HG02678 (cell line): ENCODE measurements around the gene IL4R.
"Not testable (repeated sequence)": the region's sequence is repeated elsewhere in the genome, so short reads cannot be mapped to it uniquely, and the experiment has no call there.

Experiments
- ATAC-seq: cut with Tn5 transposase; IDR thresholded peaks from one replicate; pipeline ENCODE4 v1.9.1; 2021; ENCODE audit warnings: mild to moderate bottlenecking, moderate library complexity; ENCODE audit not compliant: unreplicated experiment

Gene IL4R

DNA sequence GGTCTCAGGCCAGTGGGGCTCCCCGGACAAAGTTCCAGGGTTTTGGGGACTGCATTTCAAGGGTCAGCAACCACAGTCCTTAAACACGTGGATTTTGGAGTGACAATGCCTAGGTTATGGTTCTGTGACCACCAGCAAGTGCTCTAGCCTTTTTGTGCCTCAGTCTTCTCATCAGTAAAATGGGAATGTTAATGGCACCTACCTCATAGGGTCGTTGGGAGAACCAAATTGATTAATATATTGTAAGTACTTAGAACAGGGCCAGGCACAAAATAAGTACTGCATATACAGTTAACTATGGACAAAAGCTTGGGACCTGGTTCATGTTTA lies 13.8 kb downstream of the IL4R start:
- ATAC-seq: no peak

DNA sequence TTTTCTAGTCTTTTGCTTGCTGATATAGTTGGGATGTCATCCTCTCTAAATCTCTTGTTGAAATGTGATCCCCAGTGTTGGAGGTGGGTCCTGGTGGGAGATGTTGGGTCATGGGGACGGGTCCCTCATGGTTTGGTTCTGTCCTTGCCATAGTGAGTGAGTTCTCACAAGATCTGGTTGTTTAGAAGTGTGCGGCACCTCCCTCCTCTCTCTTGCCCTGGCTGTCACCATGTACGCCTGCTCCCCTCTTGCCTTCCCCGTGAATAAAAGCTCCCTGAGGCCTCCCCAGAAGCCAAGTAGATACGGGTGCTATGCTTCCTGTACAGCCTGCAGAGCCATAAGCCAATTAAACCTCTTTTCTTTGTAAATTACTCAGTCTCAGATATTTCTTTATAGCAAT lies 15.2 kb downstream of the IL4R start:
- ATAC-seq: no peak

DNA sequence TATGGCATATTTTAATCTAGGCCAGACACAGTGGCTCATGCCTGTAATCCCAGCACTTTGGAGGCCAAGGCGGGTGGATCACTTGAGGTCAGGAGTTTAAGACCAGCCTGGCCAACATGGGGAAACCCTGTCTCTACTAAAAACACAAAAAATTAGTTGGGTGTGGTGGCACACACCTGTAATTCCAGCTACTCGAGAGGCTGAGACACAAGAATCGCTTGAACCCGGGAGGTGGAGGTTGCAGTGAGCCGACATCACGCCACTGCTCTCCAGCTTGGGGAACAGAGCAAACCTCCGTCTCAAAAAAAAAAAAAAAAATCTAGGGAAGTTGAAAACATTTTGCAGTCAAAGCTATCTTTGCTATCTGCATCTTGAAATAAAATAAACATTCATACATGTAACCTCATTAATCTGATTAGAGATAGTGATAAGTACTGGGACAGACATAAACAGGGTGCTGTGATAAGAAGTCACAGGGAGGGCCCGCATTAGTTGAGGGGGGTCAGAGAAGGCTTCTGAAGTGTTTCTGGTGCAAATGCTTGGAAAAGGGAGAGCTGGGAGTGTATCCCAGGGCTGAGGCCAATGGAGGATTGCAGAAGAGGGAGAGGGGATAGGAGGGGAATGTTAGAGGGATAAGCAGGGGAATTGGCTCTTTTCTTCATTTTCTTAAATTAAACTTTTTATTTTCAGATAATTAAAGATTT lies 15.8 kb downstream of the IL4R start:
- not testable (repeated sequence) for ATAC-seq

DNA sequence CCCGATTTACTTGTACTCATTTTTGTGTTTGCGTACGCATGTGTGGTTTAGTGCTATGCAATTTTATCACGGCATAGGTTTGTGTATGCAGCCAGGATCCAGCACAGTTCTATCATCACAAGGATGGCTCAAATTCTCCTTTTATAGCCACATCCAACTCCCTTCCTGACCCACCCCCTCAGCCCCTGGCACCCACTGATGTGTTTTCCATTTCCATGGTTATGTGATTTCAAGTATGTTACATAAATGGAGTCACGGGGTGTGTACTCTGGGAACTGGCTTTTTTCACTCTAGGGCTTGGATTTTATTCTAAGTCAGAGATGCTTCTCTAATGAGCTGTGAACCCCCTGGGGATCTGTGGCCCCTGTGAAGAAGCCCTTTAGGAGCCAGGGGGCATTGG lies 16.8 kb downstream of the IL4R start:
- ATAC-seq: no peak

DNA sequence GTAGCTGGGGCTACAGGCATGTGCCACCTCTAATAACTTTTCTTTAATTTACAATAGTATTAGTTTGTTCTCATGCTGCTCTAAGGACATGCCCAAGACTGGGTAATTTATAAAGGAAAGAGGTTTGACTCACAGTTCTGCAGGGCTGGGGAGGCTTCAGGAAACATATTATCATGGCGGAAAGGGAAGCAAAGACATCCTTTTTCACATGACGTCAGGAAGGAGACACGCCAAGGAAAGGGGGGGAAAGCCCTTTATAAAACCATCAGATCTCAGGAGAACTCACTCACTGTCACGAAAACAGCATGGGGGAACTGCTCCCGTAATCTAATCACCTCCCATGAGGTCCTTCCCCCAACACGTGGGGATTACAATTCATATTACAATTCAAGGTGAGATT lies 18.3 kb downstream of the IL4R start:
- no peak for ATAC-seq

DNA sequence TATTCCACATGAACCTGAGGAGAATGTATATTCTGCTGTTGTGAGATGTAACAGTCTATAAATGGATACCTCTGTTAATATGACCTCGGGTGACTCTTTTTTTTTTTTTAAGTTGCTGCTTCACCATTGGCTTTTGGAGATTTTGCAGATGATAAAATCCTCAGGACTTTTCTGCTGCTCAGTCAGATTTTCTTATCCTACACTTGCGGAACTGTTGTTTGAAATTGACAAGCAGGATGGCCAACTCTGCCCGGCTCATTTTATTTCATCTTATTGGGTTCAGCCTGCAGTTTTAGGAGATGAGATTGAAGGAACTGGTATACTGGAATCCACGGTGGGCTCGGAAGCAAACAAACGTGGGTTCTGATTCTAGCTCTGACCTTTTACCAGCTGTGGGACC lies 19.3 kb downstream of the IL4R start:
- ATAC-seq: no peak

DNA sequence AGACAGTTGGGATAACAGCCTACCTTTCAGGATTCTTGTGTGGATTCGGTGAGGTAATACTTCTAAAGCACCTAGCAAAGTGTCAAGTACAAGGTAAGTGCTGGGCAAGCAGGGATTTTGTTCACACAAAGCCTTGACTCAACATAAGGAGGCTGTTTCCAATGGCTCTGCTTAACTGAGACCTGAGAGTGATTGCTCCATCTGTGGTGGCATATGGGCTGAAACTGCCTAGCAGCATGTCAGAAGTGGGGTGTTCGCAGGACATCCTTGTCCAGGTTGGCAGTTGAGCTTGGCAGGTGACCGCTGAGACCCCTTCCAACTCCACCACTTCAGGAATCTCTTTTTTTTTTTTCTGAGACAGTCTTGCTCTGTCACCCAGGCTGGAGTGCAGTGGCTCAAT lies 19.8 kb downstream of the IL4R start:
- ATAC-seq: no peak

DNA sequence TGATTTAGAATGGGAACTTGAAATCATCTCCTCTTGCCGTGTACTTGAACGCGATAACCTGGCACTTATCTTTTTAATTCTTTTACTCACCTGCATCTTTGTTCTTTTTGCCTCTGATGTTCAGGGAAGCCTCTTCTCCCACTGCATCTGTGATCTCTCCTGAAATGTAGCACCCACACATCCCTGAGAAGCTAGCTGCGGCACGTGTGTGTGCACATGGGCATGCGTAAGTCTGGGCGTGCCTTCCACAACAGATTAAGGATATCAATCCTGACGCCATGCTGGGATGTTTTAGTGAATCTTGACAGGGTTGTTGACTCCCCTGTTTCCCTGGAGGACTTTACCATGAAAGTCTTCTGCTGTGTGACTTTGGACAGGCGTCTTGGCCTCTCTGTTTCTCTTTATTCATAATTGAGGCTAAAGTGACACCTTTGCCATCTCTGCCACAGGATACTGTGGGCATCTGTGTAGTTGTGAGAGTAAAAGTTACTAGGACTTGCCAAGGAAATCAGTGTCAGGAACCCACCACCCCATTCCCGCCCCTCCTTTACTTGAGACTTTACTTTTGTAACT lies 20.5 kb downstream of the IL4R start:
- no peak for ATAC-seq

DNA sequence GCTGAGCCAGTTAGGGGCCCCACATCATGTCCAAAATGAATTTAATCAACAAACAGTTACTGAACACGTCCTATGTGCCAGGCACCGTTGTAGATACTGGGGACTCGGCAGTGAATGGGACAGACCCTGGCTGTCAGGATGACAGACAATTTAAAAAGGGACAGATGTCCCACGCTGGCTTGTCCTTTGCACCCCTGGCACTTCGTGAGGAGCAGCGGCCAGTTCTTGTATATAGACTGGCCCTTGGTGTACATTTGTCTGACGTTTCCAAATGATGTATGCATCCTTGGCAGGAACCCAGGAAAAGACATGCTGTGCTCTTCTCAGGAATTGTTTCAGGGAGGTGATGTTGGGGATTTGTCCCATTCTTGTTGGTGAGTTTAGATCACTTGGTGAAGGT lies 21.1 kb downstream of the IL4R start:
- ATAC-seq: no peak

DNA sequence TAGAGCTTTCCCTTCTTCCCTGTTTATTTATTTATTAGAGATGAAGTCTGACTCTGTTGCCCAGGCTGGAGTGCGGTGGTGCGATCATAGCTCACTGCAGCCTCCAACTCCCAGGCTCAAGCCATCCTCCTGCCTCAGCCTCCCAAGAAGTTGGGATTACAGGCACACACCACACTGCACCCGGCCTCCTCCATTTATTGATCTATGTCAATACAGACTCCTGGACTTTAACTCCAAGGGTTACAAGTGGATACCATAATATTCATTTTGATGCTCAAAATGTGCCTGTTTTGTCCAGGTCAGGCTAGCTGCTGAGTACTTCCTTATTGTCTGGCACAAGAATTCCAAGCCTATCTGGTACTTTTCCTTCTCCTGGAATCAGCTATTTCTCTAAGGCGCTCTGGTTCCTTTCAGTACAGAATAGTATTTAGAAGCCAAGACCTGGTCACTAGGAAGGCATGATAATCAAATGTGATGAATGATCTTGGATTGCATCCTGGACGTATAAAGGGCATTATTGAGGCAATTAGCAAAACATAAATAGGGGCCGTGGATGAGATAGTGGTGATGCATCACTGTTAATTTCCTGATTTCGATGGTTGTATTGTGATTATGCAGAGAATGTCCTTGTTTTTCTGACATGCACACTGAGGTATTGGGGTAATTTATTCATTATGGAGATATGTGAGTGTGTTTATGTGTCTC lies 21.7 kb downstream of the IL4R start:
- no peak for ATAC-seq

DNA sequence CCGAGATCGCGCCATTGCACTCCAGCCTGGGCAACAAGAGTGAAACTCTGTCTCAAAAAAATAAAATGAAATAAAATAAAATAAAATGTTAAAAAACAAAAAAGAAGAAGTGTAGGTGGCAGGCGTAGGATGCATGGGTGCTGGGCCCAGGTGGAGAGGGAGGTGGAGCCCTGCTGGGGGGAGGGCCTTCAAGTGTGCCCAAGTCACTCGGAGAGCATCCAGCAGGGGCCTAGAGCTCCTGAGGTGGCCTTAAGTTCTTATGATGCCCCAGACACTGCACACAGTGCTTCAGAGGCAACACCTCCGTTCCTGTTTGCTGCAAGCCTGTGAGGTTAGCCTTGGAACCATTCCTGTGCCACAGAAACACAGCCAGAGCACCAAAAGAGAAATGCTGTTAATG lies 23.2 kb downstream of the IL4R start:
- ATAC-seq: no peak

DNA sequence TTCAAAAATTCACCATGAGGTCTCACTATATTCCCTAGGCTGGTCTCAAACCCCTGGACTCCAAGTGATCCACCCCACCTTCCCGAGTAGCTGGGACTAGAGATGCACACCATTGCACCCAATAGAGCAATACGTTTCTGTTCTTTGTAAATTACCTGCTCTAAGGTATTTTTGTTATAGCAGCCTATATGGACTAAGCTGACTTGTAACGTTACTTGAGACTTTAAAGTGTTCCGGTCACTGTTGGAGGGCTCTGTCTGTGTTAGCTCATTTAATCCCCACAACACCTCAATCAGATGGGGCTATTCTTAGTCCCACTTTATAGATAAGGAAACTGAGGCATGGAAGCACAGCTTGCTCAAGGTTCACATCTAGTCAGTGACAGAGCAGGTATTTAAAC lies 25.4 kb downstream of the IL4R start:
- no peak for ATAC-seq

DNA sequence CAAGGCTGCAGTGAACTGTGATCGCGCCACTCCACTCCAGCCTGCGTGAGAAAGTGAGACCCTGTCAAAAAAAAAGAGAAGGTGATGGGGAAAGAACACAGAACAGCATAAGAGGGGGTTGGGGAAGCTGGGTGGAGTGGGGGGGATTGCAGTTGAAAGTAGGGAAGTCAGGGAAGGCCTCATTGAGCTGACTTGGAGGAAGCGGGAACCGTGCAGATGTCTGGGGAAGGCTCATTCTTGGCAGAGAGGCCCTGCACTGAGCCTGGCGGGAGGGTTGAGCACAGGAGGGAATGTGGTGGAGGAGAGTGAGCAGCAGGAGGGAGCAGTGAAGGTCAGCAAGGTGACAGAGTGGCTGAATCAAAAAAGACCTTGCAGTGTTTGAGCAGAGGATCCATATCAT lies 26.9 kb downstream of the IL4R start:
- ATAC-seq: no peak

DNA sequence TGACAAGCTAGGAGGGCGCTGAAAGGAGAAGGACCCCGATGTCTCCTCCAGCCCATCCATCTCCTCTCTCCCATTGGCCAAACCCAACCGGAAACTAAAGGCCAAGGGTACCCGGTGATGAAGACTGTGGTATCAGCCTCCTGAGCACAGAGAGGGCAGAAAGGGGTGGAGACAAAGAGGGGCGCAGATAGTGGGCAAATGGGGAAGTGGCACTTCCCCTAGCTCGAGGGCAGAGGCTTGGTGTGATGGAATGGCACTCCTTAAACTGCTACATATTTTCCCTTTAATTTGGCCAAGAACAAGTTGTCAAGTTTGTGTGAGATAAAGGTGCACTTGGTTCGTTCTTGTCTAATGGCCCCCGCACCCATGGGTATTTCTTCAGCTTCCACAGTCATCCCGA lies 27.8 kb downstream of the IL4R start:
- no peak for ATAC-seq

DNA sequence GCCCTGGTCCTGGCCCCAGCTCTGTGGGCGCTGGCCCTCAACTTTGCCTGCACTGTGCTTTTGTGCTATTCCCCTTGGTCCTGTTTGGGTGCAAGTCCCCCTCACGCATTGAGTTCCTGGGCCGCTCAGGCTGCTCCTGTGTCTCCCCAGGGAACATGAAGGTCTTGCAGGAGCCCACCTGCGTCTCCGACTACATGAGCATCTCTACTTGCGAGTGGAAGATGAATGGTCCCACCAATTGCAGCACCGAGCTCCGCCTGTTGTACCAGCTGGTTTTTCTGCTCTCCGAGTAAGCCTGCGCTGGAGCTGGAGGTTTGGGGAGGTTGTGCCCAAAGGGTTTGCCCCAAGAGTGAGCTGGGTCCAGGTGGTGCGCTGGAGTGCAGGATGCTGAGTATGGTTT lies 28.2 kb downstream of the IL4R start:
- ATAC-seq: no peak

DNA sequence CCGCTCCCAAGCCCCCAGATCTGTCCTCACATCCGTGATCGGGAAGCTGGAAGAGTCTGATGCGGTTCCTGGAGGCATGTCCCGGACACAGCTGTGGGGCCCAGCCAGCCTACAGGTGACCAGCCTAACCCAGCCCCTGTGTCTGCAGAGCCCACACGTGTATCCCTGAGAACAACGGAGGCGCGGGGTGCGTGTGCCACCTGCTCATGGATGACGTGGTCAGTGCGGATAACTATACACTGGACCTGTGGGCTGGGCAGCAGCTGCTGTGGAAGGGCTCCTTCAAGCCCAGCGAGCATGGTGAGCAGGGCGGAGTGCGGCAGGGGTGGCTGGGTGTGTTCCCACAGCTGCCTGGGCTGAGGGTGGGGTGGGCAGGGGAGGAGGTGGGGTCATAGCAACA lies 30.9 kb downstream of the IL4R start:
- ATAC-seq: no peak

DNA sequence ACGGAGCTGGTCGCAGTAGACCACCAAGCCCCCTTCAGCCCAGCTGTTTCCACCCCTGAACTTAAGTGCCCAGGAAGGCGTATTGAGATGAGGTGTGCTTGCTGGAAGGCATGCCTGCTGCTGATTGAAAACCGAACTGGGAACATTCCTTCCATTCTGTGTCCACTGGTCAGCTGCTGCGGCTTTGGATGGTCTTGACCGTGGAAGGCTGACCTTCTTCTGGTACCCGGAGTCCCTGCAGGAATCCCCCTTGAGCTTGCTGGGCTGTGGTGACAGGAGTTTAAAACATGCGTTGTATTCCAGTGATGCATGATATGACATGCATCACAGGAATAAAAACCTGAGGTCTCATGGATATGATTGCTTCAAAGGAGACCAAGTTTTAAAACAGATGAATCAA lies 31.4 kb downstream of the IL4R start:
- ATAC-seq: no peak

DNA sequence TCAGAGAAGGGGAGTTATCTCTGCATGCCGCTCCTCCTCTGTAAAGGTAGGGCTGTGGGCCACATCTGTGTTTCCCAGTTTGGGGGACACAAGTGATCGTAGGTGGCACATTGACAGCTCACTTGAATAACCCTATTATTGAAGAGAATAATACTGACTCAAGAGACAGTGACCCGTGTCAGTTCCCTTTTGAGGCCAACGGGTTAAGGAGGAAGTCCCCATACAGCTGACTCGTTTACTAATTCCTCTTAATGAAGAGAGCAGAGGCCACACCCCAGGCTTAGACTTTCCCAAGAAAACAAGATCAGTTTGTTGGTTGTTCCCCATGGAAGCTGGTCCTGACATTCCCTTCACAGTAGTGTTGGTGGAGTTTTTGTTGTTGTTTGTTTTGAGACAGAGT lies 33.0 kb downstream of the IL4R start:
- ATAC-seq: no peak

DNA sequence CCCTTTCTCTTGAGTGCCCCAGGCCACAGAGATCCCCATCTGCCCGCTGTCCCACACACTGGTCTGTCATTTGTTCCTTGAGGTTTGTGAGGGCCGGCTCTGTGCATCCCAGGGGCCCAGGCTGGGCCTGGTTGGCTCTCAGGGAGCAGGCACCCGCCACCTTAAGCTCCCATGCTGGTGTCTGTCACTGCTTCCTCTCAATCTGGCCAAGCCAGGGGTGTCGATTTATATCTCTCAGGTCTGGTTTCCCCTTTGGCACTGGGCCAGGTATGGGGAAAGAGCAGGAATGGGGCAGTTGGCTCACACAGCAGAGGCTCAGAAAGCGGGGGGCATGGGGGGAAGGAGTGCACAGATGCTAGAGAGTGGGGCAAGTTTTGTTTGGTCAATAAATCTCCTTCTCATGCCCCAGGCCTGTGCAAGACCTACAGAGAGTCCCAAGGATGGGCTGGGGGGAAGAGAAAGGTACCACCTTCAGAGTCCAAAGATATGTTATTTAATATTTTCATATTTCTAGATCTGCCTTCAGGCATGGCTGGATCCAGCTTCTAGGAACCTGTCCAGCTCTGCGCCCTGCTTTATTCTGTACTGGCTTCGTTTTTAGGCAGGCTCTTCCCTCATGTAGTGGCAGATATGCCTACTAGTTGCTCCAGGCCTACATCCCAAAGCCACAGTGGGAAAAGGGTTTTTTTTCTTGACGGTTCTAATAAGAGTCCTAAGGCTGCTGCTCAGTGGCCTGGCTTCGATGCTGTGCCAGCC lies 34.3 kb downstream of the IL4R start:
- ATAC-seq: no peak

DNA sequence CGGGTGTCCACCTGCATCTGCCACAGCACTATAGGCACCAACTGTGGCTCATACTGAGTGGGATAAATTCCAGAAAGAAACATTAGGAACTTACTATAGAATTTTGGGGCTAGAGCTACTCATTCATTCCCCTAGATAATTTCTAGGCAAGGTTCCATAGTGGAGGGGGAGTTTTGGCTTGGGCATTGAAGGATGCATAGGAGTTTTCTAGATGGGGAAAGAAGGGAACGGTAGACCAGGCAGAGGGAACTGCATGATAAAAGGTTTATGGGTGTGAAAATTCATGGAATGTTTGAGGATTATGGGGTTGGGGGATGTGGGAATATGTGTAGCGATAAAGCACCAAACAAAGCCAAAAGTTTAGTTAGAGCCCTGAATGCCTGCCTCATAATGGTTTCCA lies 35.5 kb downstream of the IL4R start:
- ATAC-seq: no peak

DNA sequence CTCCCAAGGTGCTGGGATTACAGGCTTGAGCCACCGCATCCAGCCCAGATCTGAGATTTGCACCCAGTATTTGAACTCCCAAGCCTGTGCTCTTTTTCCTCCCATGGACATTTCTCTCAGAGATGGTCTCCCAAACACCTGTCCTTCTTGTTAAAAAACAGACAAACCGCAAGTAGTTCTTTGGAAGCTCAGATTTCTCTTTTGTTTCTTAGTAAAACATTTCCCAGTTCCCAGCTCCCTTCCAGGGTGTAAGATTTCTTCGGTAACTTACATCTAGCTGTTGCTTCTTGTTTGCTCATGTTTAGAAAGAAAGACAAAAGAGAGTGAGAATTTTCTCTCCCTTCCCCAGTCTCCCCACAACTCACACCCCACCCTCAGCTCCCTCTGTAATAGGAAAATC lies 36.2 kb downstream of the IL4R start:
- ATAC-seq: no peak

DNA sequence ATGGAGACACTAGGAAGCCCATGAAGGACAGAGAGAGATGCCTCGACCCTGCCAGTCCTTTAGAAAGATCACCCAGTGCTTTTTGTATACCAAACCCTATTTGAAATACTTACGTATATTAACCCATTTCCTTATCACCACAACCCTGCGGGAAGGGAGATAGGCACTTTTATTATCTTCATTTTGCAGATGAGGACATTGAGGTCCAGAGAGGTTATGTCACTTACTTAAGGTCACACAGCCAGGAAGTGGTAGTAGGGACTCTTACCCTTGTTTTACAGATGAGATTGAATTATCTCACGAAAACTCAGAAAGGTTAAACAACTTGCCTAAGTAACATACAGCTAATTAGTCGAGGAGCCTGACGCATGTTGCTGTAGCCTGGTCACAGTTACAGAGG lies 38.2 kb downstream of the IL4R start:
- no peak for ATAC-seq
